ENCODE data around the gene ASS1. TPM values are rescaled to one million over a fixed set of nuclear protein-coding genes. Genes with fewer than 3 reads are reported as not detected.
"Not testable (repeated sequence)": the region's sequence is repeated elsewhere in the genome, so short reads cannot be mapped to it uniquely, and the experiment has no call there.

The ASS1 gene
- polyA plus RNA-seq, 4 donors: 285 to 349 (median 306) TPM

GRCh38 chr9:130433168-130433946 lies 11.4 kb upstream of the ASS1 start:
- DNase-seq (ENCODE audit: low read depth in 4 of 4, low spot score in 2 of 4): no peak

GRCh38 chr9:130433947-130434262 lies 10.9 kb upstream of the ASS1 start:
- no peak for DNase-seq (ENCODE audit: low read depth in 4 of 4, low spot score in 2 of 4)

- DNase-seq (ENCODE audit: low read depth in 4 of 4, low spot score in 2 of 4): not testable (repeated sequence)
These were observed 10.1 kb upstream of the ASS1 start for GRCh38 chr9:130434656-130435055.

- DNase-seq (ENCODE audit: low read depth in 4 of 4, low spot score in 2 of 4): no peak
These were observed 7.6 kb upstream of the ASS1 start for GRCh38 chr9:130437011-130437789.

GRCh38 chr9:130438382-130438981 lies 6.3 kb upstream of the ASS1 start:
- DNase-seq (ENCODE audit: low read depth in 4 of 4, low spot score in 2 of 4): no peak

- DNase-seq (ENCODE audit: low read depth in 4 of 4, low spot score in 2 of 4): no peak
These were observed 3.7 kb upstream of the ASS1 start for GRCh38 chr9:130441031-130441430.

- no peak for DNase-seq (ENCODE audit: low read depth in 4 of 4, low spot score in 2 of 4)
These were observed 1.9 kb upstream of the ASS1 start for GRCh38 chr9:130442746-130443455.

GRCh38 chr9:130443456-130443801 lies 1.3 kb upstream of the ASS1 start:
- no peak for DNase-seq (ENCODE audit: low read depth in 4 of 4, low spot score in 2 of 4)

GRCh38 chr9:130443840-130444492 lies 795 bp upstream of the ASS1 start:
- no peak for DNase-seq (ENCODE audit: low read depth in 4 of 4, low spot score in 2 of 4)

GRCh38 chr9:130445268-130445983 lies 665 bp downstream of the ASS1 start:
- DNase-seq (ENCODE audit: low read depth in 4 of 4, low spot score in 2 of 4): no peak

GRCh38 chr9:130446101-130446861 lies 1.5 kb downstream of the ASS1 start:
- no peak for DNase-seq (ENCODE audit: low read depth in 4 of 4, low spot score in 2 of 4)

- DNase-seq (ENCODE audit: low read depth in 4 of 4, low spot score in 2 of 4): no peak
These were observed 2.5 kb downstream of the ASS1 start for GRCh38 chr9:130447193-130447816.

- DNase-seq (ENCODE audit: low read depth in 4 of 4, low spot score in 2 of 4): no peak
These were observed 3.4 kb downstream of the ASS1 start for GRCh38 chr9:130448035-130448624.

GRCh38 chr9:130448771-130449603 lies 4.2 kb downstream of the ASS1 start:
- no peak for DNase-seq (ENCODE audit: low read depth in 4 of 4, low spot score in 2 of 4)

GRCh38 chr9:130450344-130451003 lies 5.7 kb downstream of the ASS1 start:
- no peak for DNase-seq (ENCODE audit: low read depth in 4 of 4, low spot score in 2 of 4)

- no peak for DNase-seq (ENCODE audit: low read depth in 4 of 4, low spot score in 2 of 4)
These were observed 6.2 kb downstream of the ASS1 start for GRCh38 chr9:130451004-130451390.
